Mesendoderm (in vitro differentiated cells): ENCODE measurements around the gene MAPT.
A peak's percentile ranks its signal among the peaks of the same experiment; 100 is the strongest.

Experiments used
- DNase-seq: peaks from one replicate; pipeline ENCODE4 v3.0.0; 2013
- H2AK5ac ChIP-seq: 2 replicates; pipeline ENCODE4 v1.6.1; 2013; ENCODE audit warnings: low read length, inconsistent platforms
- H2BK120ac ChIP-seq: 2 replicates; pipeline ENCODE4 v1.6.1; 2013; ENCODE audit warnings: low read depth, mild to moderate bottlenecking, low read length, moderate library complexity, mixed read lengths
- H2BK15ac ChIP-seq: replicated peaks from 2 replicates; pipeline ENCODE4 v1.6.1; 2013; ENCODE audit warnings: low read depth, mild to moderate bottlenecking, moderate library complexity
- H2BK5ac ChIP-seq: 2 replicates; pipeline ENCODE4 v1.6.1; 2013; ENCODE audit warnings: low read length, inconsistent platforms
- H3K18ac ChIP-seq: 2 replicates; pipeline ENCODE4 v1.6.1; 2013; ENCODE audit warnings: mild to moderate bottlenecking, low read length, mixed read lengths
- H3K23ac ChIP-seq: one replicate; pipeline ENCODE4 v1.6.1; 2013; ENCODE audit warnings: low read length
- H3K27ac ChIP-seq: 2 replicates; pipeline ENCODE4 v1.5.1; 2013; ENCODE audit warnings: low read depth, mild to moderate bottlenecking, inconsistent platforms, low read length, moderate library complexity
- H3K27me3 ChIP-seq: 2 replicates; pipeline ENCODE4 v1.6.1; 2013; ENCODE audit warnings: low read length, control low read depth, mild to moderate bottlenecking, inconsistent platforms; ENCODE audit not compliant: insufficient read depth, poor library complexity
- H3K36me3 ChIP-seq: 2 replicates; pipeline ENCODE4 v1.6.1; 2013; ENCODE audit warnings: low read length, inconsistent platforms; ENCODE audit not compliant: control insufficient read depth, insufficient read depth
- H3K4ac ChIP-seq: one replicate; pipeline ENCODE4 v1.6.1; 2013; ENCODE audit warnings: low read depth, mild to moderate bottlenecking, low read length, moderate library complexity
- H3K4me1 ChIP-seq: 2 replicates; pipeline ENCODE4 v1.6.1; 2013; ENCODE audit warnings: low read depth, low read length, inconsistent platforms; ENCODE audit not compliant: control insufficient read depth
- H3K4me2 ChIP-seq: 2 replicates; pipeline ENCODE4 v1.6.1; 2013; ENCODE audit warnings: low read length
- H3K4me3 ChIP-seq: 2 replicates; pipeline ENCODE4 v1.5.1; 2013; ENCODE audit warnings: mild to moderate bottlenecking, low read length
- H3K56ac ChIP-seq: one replicate; pipeline ENCODE4 v1.6.1; 2013; ENCODE audit warnings: low read length
- H3K79me1 ChIP-seq: 2 replicates; pipeline ENCODE4 v1.6.1; 2013; ENCODE audit warnings: low read length, inconsistent platforms
- H3K79me2 ChIP-seq: 2 replicates; pipeline ENCODE4 v1.6.1; 2013; ENCODE audit warnings: mild to moderate bottlenecking, low read length; ENCODE audit not compliant: control insufficient read depth, insufficient read depth
- H3K9ac ChIP-seq: 2 replicates; pipeline ENCODE4 v1.6.1; 2013; ENCODE audit warnings: low read length, inconsistent platforms
- H4K5ac ChIP-seq: one replicate; pipeline ENCODE4 v1.6.1; 2013; ENCODE audit warnings: low read length
- H4K8ac ChIP-seq: one replicate; pipeline ENCODE4 v1.6.1; 2013; ENCODE audit warnings: low read depth, mild to moderate bottlenecking, control low read depth, low read length, moderate library complexity
- WGBS: extraction: QIAGEN DNeasy Blood & Tissue Kit; methylation state at CpG from one replicate; pipeline ENCODE4 v1.1.7; 2013; ENCODE audit warnings: low lambda C conversion rate, missing lambda C conversion rate; ENCODE audit not compliant: insufficient coverage; ENCODE audit errors: extremely low coverage; 5-methylcytosine and 5-hydroxymethylcytosine counted together

The MAPT gene

GRCh38 chr17:45896803-45897693 lies 2.7 kb downstream of the MAPT start:
- Histone ChIP-seq H3K56ac (no peak overlapping the region), H4K8ac (no peak overlapping the region), H3K27me3 (peaks cover 44% of the 10 kb centered on the region), H2BK5ac (no peak overlapping the region), H4K5ac (no peak overlapping the region), H2BK15ac (no peak overlapping the region), H3K4me3 (no peak overlapping the region), H3K4ac (no peak overlapping the region), H3K27ac (no peak overlapping the region), H3K4me2 (peak overlapping the region; percentile 27), H3K23ac (no peak overlapping the region), H3K4me1 (no peaks in the 10 kb centered on the region), H2BK120ac (no peak overlapping the region), H3K36me3 (no peaks in the 10 kb centered on the region), H3K18ac (no peak overlapping the region), H3K9ac (no peak overlapping the region), H2AK5ac (no peak overlapping the region), H3K79me2 (no peaks in the 10 kb centered on the region), H3K79me1 (no peaks in the 10 kb centered on the region)
- WGBS, result no CpG with 5 or more reads among the region's 67 CpGs
- DNase-seq, result peak; percentile 34

GRCh38 chr17:45900136-45900535 lies 5.8 kb downstream of the MAPT start:
- Histone ChIP-seq H3K27ac (no peak overlapping the region), H3K18ac (no peak overlapping the region), H3K4me1 (no peaks in the 10 kb centered on the region), H2BK5ac (no peak overlapping the region), H3K9ac (no peak overlapping the region), H2BK120ac (no peak overlapping the region), H4K8ac (no peak overlapping the region), H3K23ac (no peak overlapping the region), H2BK15ac (no peak overlapping the region), H3K79me2 (no peaks in the 10 kb centered on the region), H3K56ac (no peak overlapping the region), H4K5ac (no peak overlapping the region), H3K4me2 (no peak overlapping the region), H3K36me3 (no peaks in the 10 kb centered on the region), H2AK5ac (no peak overlapping the region), H3K4ac (no peak overlapping the region), H3K79me1 (no peaks in the 10 kb centered on the region), H3K27me3 (peaks cover 40% of the 10 kb centered on the region), H3K4me3 (no peak overlapping the region)
- DNase-seq, result no peak
- WGBS, result no CpG with 5 or more reads among the region's 2 CpGs

DNA sequence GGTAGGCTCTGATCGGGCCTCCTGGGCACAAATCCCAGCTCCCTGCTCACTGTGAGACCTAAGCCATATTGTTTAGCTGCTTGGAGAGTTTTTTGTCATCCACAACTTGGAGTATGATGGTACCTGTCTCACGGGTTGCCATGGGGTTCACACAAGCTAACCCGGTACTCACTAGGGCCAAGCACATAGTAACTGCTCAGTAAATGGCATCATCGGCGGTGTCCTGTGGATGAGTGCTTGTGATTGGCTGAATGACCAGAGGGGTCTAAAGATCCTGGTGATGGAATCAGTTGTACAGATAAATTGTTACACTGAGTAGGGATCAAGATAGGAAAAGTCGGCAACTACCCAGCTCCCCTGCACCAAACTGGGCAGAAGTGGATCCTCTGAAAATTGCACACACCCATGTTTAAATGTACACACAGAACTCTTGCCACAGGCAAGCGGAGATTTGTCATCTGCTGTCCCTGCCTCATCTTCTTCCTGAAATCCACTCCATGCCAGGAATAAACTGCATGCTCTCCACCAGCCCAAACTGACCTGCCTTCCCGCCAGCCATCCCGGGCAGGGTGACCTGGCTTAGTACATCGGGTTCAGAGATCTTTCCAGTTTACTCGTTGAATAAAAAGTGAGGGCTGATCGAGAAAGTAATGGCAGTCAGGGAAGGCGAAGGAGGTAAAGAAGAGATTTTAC lies 6.5 kb downstream of the MAPT start:
- no peak overlapping the region for H3K27ac ChIP-seq
- no peak for DNase-seq
- H3K4ac ChIP-seq, result no peak overlapping the region
- H3K4me2 ChIP-seq, result no peak overlapping the region
- no peak overlapping the region for H3K18ac ChIP-seq
- H3K27me3 ChIP-seq, result peaks cover 33% of the 10 kb centered on the region
- WGBS, result no CpG with 5 or more reads among the region's 13 CpGs
- H3K23ac ChIP-seq, result no peak overlapping the region
- no peak overlapping the region for H4K8ac ChIP-seq
- no peaks in the 10 kb centered on the region for H3K79me1 ChIP-seq
- no peak overlapping the region for H3K4me3 ChIP-seq
- H3K4me1 ChIP-seq, result no peaks in the 10 kb centered on the region
- no peak overlapping the region for H2AK5ac ChIP-seq
- no peak overlapping the region for H4K5ac ChIP-seq
- H2BK15ac ChIP-seq, result no peak overlapping the region
- no peaks in the 10 kb centered on the region for H3K79me2 ChIP-seq
- H3K36me3 ChIP-seq, result no peaks in the 10 kb centered on the region
- no peak overlapping the region for H2BK5ac ChIP-seq
- no peak overlapping the region for H3K56ac ChIP-seq
- no peak overlapping the region for H2BK120ac ChIP-seq
- H3K9ac ChIP-seq, result no peak overlapping the region

- H3K4me1 ChIP-seq, result no peaks in the 10 kb centered on the region
- H3K9ac ChIP-seq, result no peak overlapping the region
- H2BK5ac ChIP-seq, result no peak overlapping the region
- H4K5ac ChIP-seq, result no peak overlapping the region
- no peak overlapping the region for H3K4me3 ChIP-seq
- H4K8ac ChIP-seq, result no peak overlapping the region
- no peaks in the 10 kb centered on the region for H3K79me2 ChIP-seq
- H3K36me3 ChIP-seq, result no peaks in the 10 kb centered on the region
- WGBS, result no CpG with 5 or more reads among the region's 7 CpGs
- H3K4ac ChIP-seq, result no peak overlapping the region
- H2BK120ac ChIP-seq, result no peak overlapping the region
- H3K56ac ChIP-seq, result no peak overlapping the region
- H2BK15ac ChIP-seq, result no peak overlapping the region
- H3K18ac ChIP-seq, result no peak overlapping the region
- H3K79me1 ChIP-seq, result no peaks in the 10 kb centered on the region
- no peak for DNase-seq
- no peak overlapping the region for H3K27ac ChIP-seq
- no peak overlapping the region for H3K4me2 ChIP-seq
- no peak overlapping the region for H2AK5ac ChIP-seq
- H3K27me3 ChIP-seq, result peaks cover 13% of the 10 kb centered on the region
- H3K23ac ChIP-seq, result no peak overlapping the region
Measured at GRCh38 chr17:45902892-45903346, 8.6 kb downstream of the MAPT start.

DNA sequence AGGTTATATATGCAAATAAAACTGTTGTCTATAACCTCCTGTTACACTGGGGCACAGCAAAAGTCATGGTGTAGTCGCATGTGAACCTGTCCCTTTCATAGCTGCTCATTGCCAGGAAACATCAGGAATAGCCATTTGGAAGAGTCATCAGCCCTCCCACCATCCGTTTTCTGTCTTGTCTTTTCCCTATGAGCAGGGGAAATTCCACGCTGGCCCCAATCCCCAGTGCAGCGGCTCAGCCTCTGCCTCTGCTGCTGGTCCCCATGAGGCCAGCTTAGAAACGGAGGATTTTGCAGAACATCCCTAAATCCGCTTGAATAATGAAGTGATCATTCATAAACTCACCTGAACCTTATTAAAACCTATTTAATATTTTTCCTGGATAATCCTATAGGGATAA lies 10.5 kb downstream of the MAPT start:
- H3K27me3 ChIP-seq, result no peaks in the 10 kb centered on the region
- no peak overlapping the region for H3K9ac ChIP-seq
- no peak overlapping the region for H3K23ac ChIP-seq
- H2BK120ac ChIP-seq, result no peak overlapping the region
- no peak overlapping the region for H2BK5ac ChIP-seq
- DNase-seq, result no peak
- peaks cover 2% of the 10 kb centered on the region for H3K4me1 ChIP-seq
- no peak overlapping the region for H4K8ac ChIP-seq
- H3K4me2 ChIP-seq, result no peak overlapping the region
- H2BK15ac ChIP-seq, result no peak overlapping the region
- H4K5ac ChIP-seq, result no peak overlapping the region
- H3K56ac ChIP-seq, result no peak overlapping the region
- no peaks in the 10 kb centered on the region for H3K36me3 ChIP-seq
- H2AK5ac ChIP-seq, result no peak overlapping the region
- no peak overlapping the region for H3K4ac ChIP-seq
- no peaks in the 10 kb centered on the region for H3K79me1 ChIP-seq
- no peaks in the 10 kb centered on the region for H3K79me2 ChIP-seq
- no peak overlapping the region for H3K18ac ChIP-seq
- H3K4me3 ChIP-seq, result no peak overlapping the region
- no peak overlapping the region for H3K27ac ChIP-seq
- WGBS, result no CpG with 5 or more reads among the region's 6 CpGs
